Spinal cord (tissue), 10 donors: ENCODE data around the gene OR2C3. TPM values are rescaled to one million over a fixed set of nuclear protein-coding genes. Genes with fewer than 3 reads are reported as not detected.
"Not testable (repeated sequence)": the region's sequence is repeated elsewhere in the genome, so short reads cannot be mapped to it uniquely, and the experiment has no call there.

Source experiments
- DNase-seq, 6 donors: peaks; one replicate each; pipeline versions ENCODE4 v3.0.0 to v3.0.0-alpha.2; 2013 to 2015; ENCODE audit warnings: low spot score in 6 of 6, low read depth in 4 of 6
- H3K27ac ChIP-seq: one replicate; pipeline ENCODE4 v1.5.1; 2013; ENCODE audit warnings: low read depth, low read length, control low read depth
- H3K27me3 ChIP-seq: one replicate; pipeline ENCODE4 v1.6.1; 2013; ENCODE audit warnings: low read length; ENCODE audit not compliant: control insufficient read depth, insufficient read depth
- H3K36me3 ChIP-seq: one replicate; pipeline ENCODE4 v1.6.1; 2013; ENCODE audit warnings: low read length; ENCODE audit not compliant: control insufficient read depth, insufficient read depth
- H3K4me1 ChIP-seq: one replicate; pipeline ENCODE4 v1.6.1; 2013; ENCODE audit warnings: low read length; ENCODE audit not compliant: control insufficient read depth, insufficient read depth
- H3K4me3 ChIP-seq: one replicate; pipeline ENCODE4 v1.5.1; 2013; ENCODE audit warnings: low read depth, low read length, control low read depth
- H3K9me3 ChIP-seq: one replicate; pipeline ENCODE4 v1.6.1; 2013; ENCODE audit warnings: low read length; ENCODE audit not compliant: control insufficient read depth, insufficient read depth
- WGBS: methylation state at CpG from one replicate; pipeline ENCODE4 v1.1.5; 2013; ENCODE audit warnings: missing lambda C conversion rate; ENCODE audit not compliant: insufficient coverage; 5-methylcytosine and 5-hydroxymethylcytosine counted together
- polyA plus RNA-seq, 2 donors: library from polyadenylated mRNA; unstranded; fragments of 120-200 nt; gene quantifications; one replicate each; pipeline ENCODE4 v1.2.1, GENCODE V29; 2013; ENCODE audit not compliant: insufficient read length in 2 of 2
- total RNA-seq, 2 donors: library from RNA; depleted of rRNA in 1 of 2; stranded (reverse); fragments of 120-200 nt in 1 of 2; fragments of >200 nt in 1 of 2; gene quantifications; one replicate each; pipeline versions ENCODE4 v1.2.3 to v1.2.4, GENCODE V29; 2013 to 2014
- donor health status: healthy.

OR2C3 gene
- total and polyA plus RNA-seq, 4 donors, result under 0.01 to 0.95 (median 0.34) TPM

DNA sequence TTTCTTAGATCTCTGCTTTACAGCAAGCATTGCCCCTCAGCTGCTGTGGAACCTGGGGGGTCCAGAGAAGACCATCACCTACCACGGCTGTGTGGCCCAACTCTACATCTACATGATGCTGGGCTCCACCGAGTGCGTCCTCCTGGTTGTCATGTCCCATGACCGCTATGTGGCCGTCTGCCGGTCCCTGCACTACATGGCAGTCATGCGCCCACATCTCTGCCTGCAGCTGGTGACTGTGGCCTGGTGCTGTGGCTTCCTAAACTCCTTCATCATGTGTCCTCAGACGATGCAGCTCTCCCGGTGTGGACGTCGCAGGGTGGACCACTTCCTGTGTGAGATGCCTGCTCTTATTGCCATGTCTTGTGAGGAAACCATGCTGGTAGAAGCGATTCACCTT lies 44.9 kb downstream of the OR2C3 start:
- H3K27me3 ChIP-seq, result no peaks in the 10 kb centered on the region
- DNase-seq, result no peak
- H3K4me1 ChIP-seq, result no peaks in the 10 kb centered on the region
- no peak overlapping the region for H3K27ac ChIP-seq
- 96% methylated on average over 11 of the region's 12 CpGs for WGBS
- H3K4me3 ChIP-seq, result no peak overlapping the region
- H3K36me3 ChIP-seq, result no peaks in the 10 kb centered on the region
- no peaks in the 10 kb centered on the region for H3K9me3 ChIP-seq

- peak; percentile 17 to 88 (median 36) for DNase-seq
- Histone ChIP-seq H3K27me3 (no peaks in the 10 kb centered on the region), H3K27ac (no peak overlapping the region), H3K9me3 (no peaks in the 10 kb centered on the region), H3K4me1 (no peaks in the 10 kb centered on the region), H3K36me3 (no peaks in the 10 kb centered on the region), H3K4me3 (no peak overlapping the region)
These were observed 49.2 kb downstream of the OR2C3 start for GRCh38 chr1:247487057-247487456.

DNA sequence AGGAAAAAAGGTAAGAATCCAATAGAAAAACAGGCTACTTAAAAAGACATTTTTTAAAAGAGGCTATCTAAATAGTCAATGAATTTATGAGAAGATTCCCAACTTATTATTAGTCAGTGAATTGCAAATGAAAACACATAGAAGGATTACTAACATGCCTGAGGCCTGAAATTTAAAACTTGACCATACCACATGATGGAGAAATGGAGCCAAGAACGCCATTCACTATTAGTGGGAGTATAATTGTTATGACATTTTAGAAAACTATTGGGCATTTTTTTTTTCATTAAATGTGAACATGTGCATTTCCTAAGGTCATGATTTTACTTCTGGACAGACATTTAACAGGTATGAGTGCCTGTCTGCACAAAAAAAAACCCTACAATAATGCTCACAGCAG lies 53.5 kb downstream of the OR2C3 start:
- no peak for DNase-seq
- Histone ChIP-seq H3K36me3 (no peaks in the 10 kb centered on the region), H3K27me3 (no peaks in the 10 kb centered on the region), H3K27ac (no peak overlapping the region), H3K9me3 (no peaks in the 10 kb centered on the region), H3K4me3 (no peak overlapping the region), H3K4me1 (no peaks in the 10 kb centered on the region)
- no CpG with 5 or more reads among the region's 1 CpG for WGBS

DNA sequence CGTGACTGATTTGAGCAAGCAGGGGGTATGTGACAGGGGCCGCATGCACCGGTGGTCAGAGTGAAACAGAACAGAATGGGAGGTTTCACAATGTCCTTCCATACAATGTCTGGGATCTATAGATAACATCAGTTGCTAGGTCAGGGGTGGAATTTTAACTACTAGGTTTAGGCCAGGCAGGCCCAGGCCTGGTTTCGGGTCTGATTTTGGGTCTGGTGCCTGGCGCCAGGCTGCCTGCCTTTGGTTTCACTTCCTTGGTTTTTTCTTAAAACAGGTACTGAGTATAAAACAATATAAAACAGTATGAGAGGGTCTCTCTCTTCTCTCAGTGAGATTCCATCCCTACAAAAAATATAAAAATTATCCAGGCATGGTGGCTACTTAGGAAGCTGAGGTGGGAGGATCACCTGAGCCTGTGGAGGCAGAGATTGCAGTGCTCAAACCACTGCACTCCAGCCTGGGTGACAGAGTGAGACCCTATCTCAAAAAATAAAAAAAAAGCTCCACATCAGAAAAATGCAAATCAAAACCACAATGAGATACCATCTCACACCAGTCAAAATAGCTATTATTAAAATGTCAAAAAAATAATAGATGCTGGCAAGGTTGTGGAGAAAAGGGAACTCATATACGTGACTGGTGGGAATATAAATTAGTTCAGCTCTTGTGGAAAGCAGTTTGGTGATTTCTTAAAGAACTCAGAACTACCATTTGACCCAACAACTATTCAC lies 59.7 kb downstream of the OR2C3 start:
- not testable (repeated sequence) for DNase-seq, H3K4me1 ChIP-seq, H3K36me3 ChIP-seq, H3K27me3 ChIP-seq, H3K4me3 ChIP-seq, H3K27ac ChIP-seq, H3K9me3 ChIP-seq
- WGBS, result 100% methylated on average over 2 of the region's 6 CpGs

GRCh38 chr1:247475793-247476192 lies 60.4 kb downstream of the OR2C3 start:
- no peak overlapping the region for H3K27ac ChIP-seq
- DNase-seq, result no peak
- H3K4me1 ChIP-seq, result no peaks in the 10 kb centered on the region
- 90% methylated on average over 2 of the region's 2 CpGs for WGBS
- peaks cover 1% of the 10 kb centered on the region for H3K9me3 ChIP-seq
- H3K27me3 ChIP-seq, result no peaks in the 10 kb centered on the region
- H3K36me3 ChIP-seq, result no peaks in the 10 kb centered on the region
- H3K4me3 ChIP-seq, result no peak overlapping the region

Other genes with a start within 250 kb of the OR2C3 start
- 10 to 100 TPM; 11.2 to 24.2 TPM for gene ZNF496, start 204.6 kb downstream of the OR2C3 start, total RNA-seq
- 10 to 100 TPM; 31.6 to 35.9 TPM for gene ZNF496, start 204.6 kb downstream of the OR2C3 start, polyA plus RNA-seq
- 1 to 10 TPM; 2.5 to 5.0 TPM for gene NLRP3, start 120.3 kb downstream of the OR2C3 start, total RNA-seq
- 1 to 10 TPM; 1.9 to 3.1 TPM for gene NLRP3, start 120.3 kb downstream of the OR2C3 start, polyA plus RNA-seq
- gene OR2B11, start 78.3 kb downstream of the OR2C3 start, total RNA-seq, result not detected
- gene OR2B11, start 78.3 kb downstream of the OR2C3 start, polyA plus RNA-seq, result under 1 TPM; 0.03 TPM
- gene GCSAML, start 12.7 kb upstream of the OR2C3 start, total RNA-seq, result under 1 TPM; 0.11 to 0.40 TPM
- gene GCSAML, start 12.7 kb upstream of the OR2C3 start, polyA plus RNA-seq, result 1 to 10 TPM in 1 of 2 donors, under 1 TPM in 1; 0.82 to 1.3 TPM
- not detected for gene OR2G2, start 51.9 kb upstream of the OR2C3 start, total RNA-seq
- gene OR2G2, start 51.9 kb upstream of the OR2C3 start, polyA plus RNA-seq, result not detected
- not detected for gene OR2G3, start 69.1 kb upstream of the OR2C3 start, total RNA-seq
- not detected for gene OR2G3, start 69.1 kb upstream of the OR2C3 start, polyA plus RNA-seq
- not detected for gene OR13G1, start 143.3 kb upstream of the OR2C3 start, total RNA-seq
- not detected for gene OR13G1, start 143.3 kb upstream of the OR2C3 start, polyA plus RNA-seq
- not detected for gene OR6F1, start 180.2 kb upstream of the OR2C3 start, total RNA-seq
- gene OR6F1, start 180.2 kb upstream of the OR2C3 start, polyA plus RNA-seq, result not detected
- not detected for gene OR14K1, start 202.2 kb upstream of the OR2C3 start, total RNA-seq
- gene OR14K1, start 202.2 kb upstream of the OR2C3 start, polyA plus RNA-seq, result not detected
- gene OR14A2, start 211.7 kb upstream of the OR2C3 start, total RNA-seq, result not detected
- not detected for gene OR14A2, start 211.7 kb upstream of the OR2C3 start, polyA plus RNA-seq
- not detected for gene OR1C1, start 224.1 kb upstream of the OR2C3 start, total RNA-seq
- gene OR1C1, start 224.1 kb upstream of the OR2C3 start, polyA plus RNA-seq, result not detected